Measurements from ENCODE around the gene NPNT. TPM values are rescaled to one million over a fixed set of nuclear protein-coding genes. Genes with fewer than 3 reads are reported as not detected.

NPNT gene
- polyA plus RNA-seq, 5 donors: 69.8 to 113 (median 97.4) TPM

DNA sequence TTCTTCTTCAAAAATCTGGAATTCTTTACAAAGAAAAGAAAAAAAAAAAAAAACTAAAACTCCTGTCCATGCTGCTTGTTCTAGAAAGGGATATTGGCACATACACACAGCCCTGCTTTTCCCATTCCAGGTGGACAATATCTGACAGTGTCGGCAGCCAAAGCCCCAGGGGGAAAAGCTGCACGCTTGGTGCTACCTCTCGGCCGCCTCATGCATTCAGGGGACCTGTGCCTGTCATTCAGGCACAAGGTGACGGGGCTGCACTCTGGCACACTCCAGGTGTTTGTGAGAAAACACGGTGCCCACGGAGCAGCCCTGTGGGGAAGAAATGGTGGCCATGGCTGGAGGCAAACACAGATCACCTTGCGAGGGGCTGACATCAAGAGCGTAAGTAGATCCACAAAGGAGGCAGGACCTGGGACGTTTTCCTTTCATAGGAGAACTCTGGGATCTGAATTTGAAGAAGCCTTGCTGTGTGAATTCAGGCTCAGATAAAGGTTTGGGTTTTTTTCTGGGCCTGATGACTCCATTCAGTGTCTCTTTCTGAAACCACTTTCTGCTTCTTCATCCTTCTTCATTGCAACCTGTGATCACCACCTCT, 71.9 kb downstream of the NPNT start:
- DNase-seq: no peak

DNA sequence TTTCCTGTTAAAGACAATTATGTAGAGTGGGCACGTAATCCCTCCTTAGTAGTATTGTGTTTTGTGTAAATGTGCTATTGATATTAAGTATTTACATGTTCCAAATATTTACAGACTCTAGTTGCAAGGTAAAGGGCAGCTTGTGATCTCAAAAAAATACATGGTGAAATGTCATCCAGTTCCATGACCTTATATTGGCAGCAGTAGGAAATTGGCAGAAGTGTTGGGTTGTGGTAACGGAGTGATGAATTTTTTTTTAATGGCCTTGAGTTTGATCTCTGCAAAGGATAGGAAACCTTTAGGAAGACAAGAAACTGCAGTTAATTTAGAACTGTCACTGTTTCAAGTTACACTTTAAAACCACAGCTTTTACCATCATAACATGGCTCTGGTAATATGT, 74.3 kb downstream of the NPNT start:
- no peak for DNase-seq

DNA sequence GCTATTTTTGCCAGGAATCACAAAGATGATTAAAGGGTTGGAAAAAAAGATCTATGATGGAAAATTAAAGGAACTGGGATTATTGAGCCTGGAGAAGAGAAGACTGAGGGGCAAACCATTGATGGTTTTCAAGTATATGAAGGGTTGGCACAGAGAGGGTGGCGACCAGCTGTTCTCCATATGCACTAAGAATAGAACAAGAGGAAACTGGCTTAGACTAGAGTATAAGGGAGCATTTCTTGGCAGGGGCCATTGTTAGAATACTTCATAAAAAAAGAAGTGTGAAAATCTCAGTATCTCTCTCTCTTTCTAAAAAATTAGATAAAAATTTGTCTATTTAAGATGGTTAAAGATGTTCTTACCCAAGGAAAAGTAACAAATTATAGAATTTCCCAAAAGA, 75.1 kb downstream of the NPNT start:
- no peak for DNase-seq

DNA sequence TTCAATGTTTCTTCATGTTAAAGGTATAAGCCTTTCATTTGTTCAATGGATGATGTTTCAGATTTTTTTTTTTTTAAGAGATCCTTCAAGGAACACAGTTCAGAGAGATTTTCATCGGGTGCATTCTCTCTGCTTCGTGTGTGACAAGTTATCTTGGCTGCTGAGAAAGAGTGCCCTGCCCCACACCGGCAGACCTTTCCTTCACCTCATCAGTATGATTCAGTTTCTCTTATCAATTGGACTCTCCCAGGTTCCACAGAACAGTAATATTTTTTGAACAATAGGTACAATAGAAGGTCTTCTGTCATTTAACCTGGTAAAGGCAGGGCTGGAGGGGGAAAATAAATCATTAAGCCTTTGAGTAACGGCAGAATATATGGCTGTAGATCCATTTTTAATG, 75.8 kb downstream of the NPNT start:
- no peak for DNase-seq

DNA sequence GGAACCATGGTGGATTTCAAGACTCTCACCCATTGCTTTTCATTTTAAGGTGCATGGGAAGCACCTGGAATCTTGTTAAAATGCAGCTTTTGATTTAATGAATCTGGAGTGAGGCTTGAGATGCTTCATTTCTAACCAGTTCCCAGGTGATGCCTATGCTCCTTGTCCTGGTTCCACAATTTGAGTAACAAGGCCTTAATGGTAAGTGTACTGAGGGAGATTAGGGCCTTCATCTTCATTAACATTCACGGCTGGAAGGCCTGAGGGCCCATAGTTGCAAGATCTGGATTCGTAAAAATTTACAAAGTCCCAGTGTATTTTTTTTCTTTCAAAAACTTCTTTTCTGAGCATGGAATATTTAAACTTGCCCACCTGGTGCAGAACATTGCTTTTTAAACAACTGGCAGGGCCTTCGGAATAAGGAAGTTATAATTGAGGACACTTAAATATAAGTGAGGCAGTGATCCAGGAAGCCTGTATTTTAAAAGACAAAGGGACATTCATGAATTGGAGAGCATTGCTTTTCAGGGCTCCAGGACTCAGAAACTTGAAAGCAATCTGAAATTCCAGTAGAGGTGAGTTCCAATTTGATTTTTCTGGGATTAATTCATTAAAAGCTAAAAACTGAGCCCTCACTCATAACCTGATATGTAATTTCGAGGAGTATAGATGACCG, 77.8 kb downstream of the NPNT start:
- no peak for DNase-seq

DNA sequence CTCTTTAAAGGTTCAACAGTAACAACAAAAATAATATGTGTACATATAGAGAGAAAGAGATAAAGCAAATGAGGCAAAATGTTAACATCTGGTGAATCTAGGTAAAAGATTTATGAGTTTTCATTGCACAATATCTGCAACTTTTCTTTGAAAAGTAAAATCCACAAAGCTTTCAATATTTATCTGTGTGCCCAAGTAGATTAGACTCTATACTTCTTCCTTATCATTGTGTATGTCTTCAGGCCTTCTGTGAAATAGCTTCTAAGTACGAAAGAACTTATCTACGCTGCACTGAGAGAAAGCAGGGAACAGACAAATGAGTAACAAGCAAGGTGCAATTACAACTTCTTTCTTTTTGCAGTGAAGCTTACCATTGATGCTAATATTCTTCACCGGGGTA, 81.6 kb downstream of the NPNT start:
- DNase-seq: no peak

DNA sequence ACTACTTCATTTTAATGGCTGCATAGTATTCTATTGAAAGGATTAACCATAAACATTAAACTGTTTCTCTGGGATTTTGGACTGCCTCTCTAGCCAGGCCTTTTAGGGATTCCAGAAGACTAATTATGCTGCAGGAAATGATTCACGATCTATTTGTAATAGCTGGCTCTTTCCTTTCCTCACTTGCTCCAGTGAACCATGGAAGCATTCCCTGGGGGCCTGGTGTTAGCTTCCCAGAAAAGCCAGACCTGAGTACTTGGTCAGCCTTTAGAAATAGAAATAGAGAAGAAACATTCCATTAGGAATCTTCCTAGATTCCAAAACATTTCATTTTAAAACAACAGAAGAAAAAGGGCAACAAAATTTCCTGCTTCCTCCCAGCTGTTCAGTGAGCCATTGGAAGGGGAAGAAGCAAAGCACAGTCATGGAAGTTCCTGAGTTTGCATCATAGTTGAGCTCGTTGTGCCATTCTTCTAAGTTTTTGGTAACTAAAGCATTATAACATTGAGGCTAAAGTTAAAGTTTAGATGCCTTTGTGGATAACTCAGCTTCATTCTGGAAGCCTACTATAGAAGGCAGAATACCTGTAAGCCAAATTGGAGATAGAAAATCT, 83.5 kb downstream of the NPNT start:
- no peak for DNase-seq

DNA sequence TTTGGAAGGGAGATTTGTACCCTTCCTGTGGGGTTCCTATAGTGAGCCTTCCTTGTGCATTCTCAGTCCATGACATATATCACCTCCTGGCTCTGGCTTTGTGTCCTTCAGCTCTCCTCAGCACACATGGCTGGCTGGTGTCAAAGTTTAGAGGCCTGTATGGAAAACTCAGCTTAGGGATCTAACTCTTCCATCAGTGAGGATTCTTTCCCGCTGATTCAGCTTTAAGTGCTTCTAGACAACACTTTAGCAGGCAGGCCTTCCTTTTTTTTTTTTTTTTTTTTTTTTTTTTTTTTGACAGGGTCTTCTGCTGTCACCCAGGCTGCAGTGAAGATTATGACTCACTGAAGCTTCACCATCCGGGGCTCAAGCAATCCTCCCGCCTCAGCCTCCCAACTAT, 84.2 kb downstream of the NPNT start:
- no peak for DNase-seq

DNA sequence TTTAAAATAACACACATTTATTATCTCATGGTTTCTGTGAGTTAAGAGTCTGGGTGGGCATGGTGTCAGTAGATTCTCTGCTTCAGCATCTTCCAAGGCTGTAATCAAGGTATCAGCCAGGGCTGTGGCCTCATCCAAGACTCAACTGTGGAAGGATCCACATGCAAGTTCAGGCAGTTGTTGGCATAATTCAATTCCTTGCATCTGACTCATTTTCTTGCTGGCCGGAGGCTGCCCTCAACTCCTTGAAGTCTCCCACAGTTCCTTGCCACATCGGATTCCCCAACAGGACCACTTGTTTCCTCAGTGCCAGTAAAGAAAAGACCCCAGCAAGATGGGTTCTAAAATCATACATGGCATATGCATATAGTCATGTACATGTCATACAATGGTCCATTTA, 93.4 kb downstream of the NPNT start:
- DNase-seq: no peak

DNA sequence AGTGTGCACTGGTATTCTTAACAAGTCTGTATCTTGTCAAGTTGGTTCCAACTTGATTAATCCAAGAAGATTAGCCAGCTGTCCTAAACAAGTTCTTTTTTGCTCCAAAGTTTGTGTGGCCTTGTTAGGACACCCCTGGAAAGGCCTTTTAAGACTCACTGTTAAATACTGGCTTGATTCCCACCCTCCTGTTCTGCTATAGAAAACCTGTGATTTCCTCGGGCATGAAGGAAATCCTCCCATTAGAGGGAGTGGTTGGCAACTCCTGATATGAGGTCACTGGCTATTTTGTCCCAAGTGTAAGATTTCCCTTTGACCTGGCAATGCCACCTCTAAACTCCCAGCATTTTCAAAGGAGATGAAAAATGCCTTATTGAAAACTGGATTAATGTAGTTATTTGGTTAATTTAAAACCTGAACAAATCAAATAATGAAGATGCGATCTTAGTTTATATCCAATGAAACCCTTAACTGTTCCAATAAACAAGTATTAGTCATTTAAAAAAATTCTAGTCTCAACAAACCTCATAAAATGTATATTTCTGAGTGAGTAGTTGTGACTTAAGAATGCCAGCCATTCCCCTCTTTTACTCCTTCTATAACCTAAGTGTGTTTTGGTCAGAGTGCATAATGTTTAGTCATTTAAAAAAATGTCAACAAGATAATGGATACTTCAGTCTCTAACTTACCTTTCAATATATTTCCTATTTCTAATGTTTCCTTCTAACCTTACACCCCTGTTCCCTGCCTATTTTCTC, 94.4 kb downstream of the NPNT start:
- no peak for DNase-seq

DNA sequence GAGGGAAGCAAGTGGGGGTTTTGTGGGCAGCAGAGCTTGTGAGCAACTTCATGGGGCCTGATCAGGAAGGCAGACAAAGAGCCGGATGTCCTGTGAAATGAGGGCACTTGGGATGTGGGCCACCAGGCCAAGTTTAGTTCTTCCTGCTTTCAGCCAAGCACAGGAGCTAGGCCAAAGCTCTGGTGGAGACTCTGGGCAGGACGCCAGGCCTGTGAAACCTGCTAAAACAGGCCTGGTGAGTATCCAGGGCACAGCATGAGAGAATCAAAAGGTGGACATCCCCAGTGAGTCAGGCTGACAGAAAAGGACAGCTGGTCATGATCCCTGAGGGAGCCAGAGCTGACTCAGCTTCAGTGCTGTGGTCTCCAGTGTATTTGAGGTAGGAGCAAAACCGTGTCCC, 95.7 kb downstream of the NPNT start:
- DNase-seq: peak; percentile 37 to 42

DNA sequence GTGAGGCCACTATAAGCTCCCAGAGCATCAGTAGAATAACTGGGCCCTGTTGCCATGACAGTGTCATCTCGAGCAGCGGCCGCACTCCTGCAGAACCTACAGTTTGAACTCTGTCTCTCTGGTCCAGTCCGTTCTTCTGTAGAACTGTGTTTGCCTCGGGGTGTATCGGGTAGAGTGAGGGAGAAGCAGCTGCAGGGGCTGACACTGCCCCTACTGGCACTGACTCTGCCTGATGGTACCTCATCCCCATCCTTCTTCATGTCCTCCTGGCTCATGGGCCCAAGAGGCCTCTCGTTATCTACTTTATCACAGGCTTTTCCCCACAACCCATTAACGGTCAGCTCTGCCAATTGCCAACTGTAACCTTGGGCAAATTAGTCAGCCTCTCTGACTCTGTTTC, 96.5 kb downstream of the NPNT start:
- DNase-seq: no peak

DNA sequence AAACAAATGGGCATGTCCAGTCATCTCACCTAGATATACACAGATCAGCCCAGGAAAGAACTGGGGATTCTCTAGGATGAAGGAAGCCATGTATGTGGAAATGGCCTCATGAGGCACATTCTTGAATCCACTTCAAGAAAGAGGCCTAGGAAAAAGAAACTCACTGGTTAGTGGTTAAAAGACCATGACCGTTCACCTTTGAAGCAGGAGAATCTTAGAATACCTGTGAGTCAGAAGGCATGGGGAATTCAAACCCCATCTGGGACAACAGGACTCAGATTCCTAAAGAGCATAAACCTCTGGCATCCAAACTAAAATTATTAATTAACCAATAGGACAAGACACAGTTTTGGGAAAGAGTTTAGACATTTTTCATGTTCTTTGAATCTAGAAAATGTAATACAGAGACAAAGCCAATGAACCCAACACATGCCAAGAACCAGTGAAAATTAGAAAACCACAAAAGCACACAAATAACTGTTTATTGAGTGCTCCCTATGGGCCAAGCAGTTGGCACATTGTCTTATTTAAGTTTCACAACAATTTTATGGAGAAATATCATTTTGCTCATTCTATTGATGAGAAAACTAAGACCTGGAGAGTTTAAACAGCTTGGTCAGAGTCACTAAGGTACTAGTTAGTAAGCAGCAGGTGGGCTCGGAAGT, 97.5 kb downstream of the NPNT start:
- DNase-seq: no peak

DNA sequence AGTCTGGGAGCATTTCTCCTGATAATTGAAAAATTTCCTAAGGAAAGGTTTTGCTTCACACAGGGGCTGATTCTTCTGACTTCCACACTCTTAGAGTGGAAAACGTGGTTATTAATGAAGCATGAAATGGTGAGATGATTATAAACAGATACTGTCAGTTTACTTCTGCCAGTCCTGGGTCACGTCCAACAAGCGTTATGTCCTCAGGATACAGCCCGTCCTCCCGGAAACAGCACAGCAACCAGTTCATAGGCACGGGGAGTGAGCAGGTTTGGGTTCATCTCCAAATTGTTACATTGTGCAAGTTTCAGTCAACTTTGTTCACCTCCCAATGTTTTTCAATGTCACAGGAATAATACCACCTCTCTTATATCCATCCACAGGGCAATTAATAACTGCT, 98.8 kb downstream of the NPNT start:
- no peak for DNase-seq

DNA sequence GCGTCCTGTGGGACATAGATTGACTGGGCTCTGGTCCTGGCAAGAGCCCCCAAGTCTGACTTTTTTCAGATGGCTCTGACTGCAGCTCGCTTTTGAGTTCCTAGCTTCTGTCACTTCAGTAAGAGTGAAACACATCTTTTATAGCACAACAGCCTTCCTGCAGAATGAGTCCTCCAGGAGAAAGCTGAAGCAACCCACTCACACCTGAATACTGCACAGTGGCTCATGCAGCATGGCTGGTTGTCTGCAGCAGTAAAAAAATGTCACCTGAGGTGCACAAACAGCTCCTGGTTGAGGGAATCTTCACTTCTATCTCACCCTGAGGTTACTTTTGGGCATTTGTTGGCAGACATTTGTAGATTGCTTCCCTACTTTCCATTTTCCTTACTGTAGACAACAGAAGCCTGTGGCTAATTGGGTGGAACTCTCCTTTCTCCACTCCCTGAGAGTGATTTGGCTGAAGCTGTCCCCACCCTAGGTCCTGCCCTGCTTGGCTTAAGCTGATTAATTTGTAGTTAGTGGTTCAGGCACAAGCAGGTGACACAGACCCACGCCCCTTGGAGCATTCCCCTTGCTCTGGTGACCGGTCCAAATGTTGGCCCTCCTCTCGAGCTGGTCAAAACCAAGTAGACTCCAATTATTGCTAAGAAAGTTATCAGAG, 99.7 kb downstream of the NPNT start:
- DNase-seq: no peak

DNA sequence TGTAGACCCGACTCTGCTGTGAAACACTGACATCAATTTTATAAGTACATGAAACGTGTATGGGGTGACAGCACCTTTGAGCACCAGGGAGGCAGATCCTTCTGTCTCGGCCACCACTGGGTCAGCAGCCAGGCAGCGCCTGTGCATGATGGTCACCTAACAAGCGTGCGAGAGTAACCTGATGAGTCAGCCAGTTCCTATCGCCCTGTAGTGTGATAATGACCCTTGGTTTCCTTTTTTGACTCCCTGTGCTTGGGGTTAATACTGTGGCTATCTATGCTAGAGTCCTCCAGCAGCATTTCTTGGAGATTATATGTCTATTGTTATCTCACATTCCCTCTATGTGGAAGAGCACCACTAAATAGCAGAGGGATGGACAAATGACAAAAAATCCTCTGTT, 101.6 kb downstream of the NPNT start:
- DNase-seq: no peak

DNA sequence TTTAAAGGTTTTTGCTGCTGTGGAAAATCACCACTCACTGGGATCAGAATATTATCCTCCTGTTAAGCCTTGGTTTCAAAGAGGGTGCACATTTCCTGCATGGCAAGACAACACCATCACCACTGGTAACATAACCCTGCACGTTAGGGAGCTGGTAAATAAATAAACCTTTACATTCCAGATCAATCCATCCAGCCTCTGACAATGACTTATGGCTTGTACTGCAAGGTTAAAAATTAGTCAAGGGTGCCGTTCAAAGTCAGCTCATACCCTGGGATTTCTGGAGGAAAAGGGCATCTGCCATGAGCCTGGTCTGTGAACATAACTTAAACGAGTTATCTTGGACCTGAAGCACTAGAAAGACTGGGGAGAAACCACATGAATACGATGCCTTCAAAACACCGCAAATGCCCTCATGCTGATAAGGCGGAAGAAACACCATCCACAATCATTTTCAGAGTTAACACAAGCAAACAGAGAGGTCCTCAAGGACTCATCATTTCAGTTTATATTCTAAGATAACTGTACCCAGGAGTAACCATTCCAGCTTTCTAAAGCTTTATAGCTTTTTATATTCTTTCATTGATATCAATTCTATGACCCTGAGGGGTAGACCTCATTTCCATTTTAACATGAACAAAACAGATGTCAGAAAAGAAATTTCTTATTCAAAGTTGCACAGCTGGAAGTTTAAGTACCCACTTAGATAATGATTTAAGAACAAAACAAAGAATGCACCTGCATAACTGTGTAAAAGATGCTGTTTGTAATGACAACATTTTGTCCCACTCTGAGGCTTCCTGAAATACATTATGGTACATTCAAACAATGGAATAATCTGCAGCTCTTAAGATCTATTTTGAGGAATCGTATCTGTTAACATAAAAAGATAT, 103.1 kb downstream of the NPNT start:
- DNase-seq: no peak

DNA sequence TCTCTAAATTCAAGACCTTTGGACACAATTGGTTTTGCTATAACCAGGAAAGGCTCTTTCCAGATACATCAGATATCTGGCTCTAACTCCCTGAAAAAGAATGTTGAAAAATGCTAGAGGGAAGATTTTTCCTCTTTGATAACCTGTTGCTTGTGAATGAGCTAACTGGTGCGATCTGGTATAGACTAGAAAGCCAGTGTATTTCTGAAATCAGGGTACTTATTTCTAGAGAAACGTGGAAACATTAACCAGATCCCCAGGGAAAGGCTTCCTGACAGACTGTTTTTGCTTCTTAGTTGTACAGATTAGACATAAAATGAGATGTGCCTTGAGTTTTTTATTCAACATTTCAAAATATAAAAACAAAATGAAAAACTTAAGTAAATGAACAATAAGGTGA, 107.7 kb downstream of the NPNT start:
- no peak for DNase-seq

DNA sequence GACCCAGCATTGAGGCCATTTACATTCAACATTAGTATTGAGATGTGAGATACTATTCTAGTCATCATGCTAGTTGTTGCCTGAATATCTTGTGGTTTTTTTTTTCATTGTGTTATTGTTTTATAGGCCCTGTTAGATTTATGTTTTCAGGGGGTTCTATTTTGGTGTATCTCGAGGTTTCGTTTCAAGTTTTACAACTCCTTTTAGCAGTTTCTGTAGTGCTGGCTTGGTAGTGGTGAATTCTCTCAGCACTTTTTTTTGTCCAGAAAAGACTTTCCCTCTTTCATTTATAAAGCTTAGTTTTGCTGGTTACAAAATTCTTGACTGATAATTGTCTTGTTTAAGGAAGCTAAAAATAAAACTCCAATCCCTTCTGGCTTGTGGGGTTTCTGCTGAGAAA, 115.5 kb downstream of the NPNT start:
- DNase-seq: no peak

DNA sequence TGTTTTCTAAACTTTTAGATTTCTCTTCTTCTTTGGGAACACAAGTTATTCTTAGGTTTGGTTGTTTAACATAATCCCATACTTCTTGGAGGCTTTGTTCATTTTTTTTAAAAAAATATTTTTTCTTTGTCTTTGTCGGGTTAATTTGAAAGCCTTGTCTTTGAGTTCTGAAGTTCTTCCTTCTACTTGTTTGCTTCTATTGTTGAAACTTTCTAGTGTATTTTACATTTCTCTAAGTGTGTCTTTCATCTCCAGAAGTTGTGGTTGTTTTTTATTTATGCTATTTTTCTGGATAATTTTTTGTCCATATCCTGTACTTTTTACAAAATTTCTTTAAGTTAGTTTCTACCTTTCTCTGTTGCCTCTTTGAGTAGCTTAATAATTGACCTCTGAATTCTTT, 116.1 kb downstream of the NPNT start:
- no peak for DNase-seq

DNA sequence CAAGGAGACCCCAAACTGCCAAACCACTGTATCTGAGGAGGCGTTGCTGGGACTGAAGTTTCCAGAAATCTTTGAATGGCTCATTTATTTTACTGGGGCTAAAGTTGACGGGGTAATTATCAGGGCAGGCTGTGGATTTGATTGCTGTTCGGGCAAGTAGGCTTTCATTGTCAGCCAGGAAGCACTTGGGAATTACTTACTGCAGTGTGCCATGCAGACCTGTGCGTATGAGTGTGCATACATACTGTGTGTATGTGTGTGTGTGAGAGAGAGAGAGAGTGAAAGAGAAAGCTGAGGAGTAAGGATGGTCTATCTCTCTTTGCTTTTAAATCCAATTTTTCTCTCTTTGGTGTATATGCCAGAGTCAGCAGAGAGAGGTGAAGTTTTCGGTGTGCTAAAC, 122.7 kb downstream of the NPNT start:
- no peak for DNase-seq
